ENCODE results near the gene LRFN5.
"Not testable (repeated sequence)": the region's sequence is repeated elsewhere in the genome, so short reads cannot be mapped to it uniquely, and the experiment has no call there.

Gene LRFN5

GRCh38 chr14:41899416-41899815, 292.7 kb downstream of the LRFN5 start:
- Histone ChIP-seq H3K36me3 (replicated peaks) (no peaks in the 10 kb centered on the region), H3K27me3 (replicated peaks) (no peaks in the 10 kb centered on the region), H3K27ac (no peak overlapping the region), H3K4me3 (ENCODE audit: low read depth, low read length) (no peak overlapping the region)
- no peak for DNase-seq
- no peak for TF ChIP-seq CTCF (IDR thresholded peaks at IDR 0.05; ENCODE audit: low read depth, low read length, missing control alignments)
- in situ Hi-C loops (cut with HindIII; ENCODE audit: low pct_ligation_motif_present, low sequenced_read_pairs): no loop called here

- no peak for TF ChIP-seq CTCF (IDR thresholded peaks at IDR 0.05; ENCODE audit: low read depth, low read length, missing control alignments)
- DNase-seq: no peak
- in situ Hi-C loops (cut with HindIII; ENCODE audit: low pct_ligation_motif_present, low sequenced_read_pairs): no loop called here
Observed at GRCh38 chr14:41900644-41901043, 294.0 kb downstream of the LRFN5 start.

GRCh38 chr14:41901089-41901488, 294.4 kb downstream of the LRFN5 start:
- no peak overlapping the region for H3K4me3 ChIP-seq (ENCODE audit: low read depth, low read length)
- TF ChIP-seq CTCF (IDR thresholded peaks at IDR 0.05; ENCODE audit: low read depth, low read length, missing control alignments): no peak
- H3K36me3 ChIP-seq (replicated peaks): no peaks in the 10 kb centered on the region
- no peak for DNase-seq
- in situ Hi-C loops (cut with HindIII; ENCODE audit: low pct_ligation_motif_present, low sequenced_read_pairs): no loop called here
- no peaks in the 10 kb centered on the region for H3K27me3 ChIP-seq (replicated peaks)
- no peak overlapping the region for H3K27ac ChIP-seq

More at GRCh38 chr14:41900644-41901043, 294.0 kb downstream of the LRFN5 start:
- Histone ChIP-seq H3K27ac (no peak overlapping the region), H3K36me3 (replicated peaks) (no peaks in the 10 kb centered on the region), H3K27me3 (replicated peaks) (no peaks in the 10 kb centered on the region), H3K4me3 (ENCODE audit: low read depth, low read length) (no peak overlapping the region)

GRCh38 chr14:41905394-41905964, 298.8 kb downstream of the LRFN5 start:
- Histone ChIP-seq H3K27ac (no peak overlapping the region), H3K4me3 (ENCODE audit: low read depth, low read length) (no peak overlapping the region), H3K36me3 (replicated peaks) (no peaks in the 10 kb centered on the region), H3K27me3 (replicated peaks) (no peaks in the 10 kb centered on the region)
- in situ Hi-C loops (cut with HindIII; ENCODE audit: low pct_ligation_motif_present, low sequenced_read_pairs): no loop called here
- DNase-seq: no peak
- TF ChIP-seq CTCF (IDR thresholded peaks at IDR 0.05; ENCODE audit: low read depth, low read length, missing control alignments): no peak

GRCh38 chr14:41911155-41911554, 304.5 kb downstream of the LRFN5 start:
- H3K36me3 ChIP-seq (replicated peaks); H3K4me3 ChIP-seq (ENCODE audit: low read depth, low read length); DNase-seq; H3K27ac ChIP-seq; H3K27me3 ChIP-seq (replicated peaks); in situ Hi-C loops (cut with HindIII; ENCODE audit: low pct_ligation_motif_present, low sequenced_read_pairs): not testable (repeated sequence)

- Histone ChIP-seq H3K36me3 (replicated peaks) (no peaks in the 10 kb centered on the region), H3K27ac (no peak overlapping the region), H3K4me3 (ENCODE audit: low read depth, low read length) (no peak overlapping the region), H3K27me3 (replicated peaks) (no peaks in the 10 kb centered on the region)
- TF ChIP-seq CTCF (IDR thresholded peaks at IDR 0.05; ENCODE audit: low read depth, low read length, missing control alignments): no peak
- in situ Hi-C loops (cut with HindIII; ENCODE audit: low pct_ligation_motif_present, low sequenced_read_pairs): no loop called here
- DNase-seq: no peak
Observed at GRCh38 chr14:41913398-41913797, 306.7 kb downstream of the LRFN5 start.
